Measurements from ENCODE around the gene SORCS1.

DNA sequence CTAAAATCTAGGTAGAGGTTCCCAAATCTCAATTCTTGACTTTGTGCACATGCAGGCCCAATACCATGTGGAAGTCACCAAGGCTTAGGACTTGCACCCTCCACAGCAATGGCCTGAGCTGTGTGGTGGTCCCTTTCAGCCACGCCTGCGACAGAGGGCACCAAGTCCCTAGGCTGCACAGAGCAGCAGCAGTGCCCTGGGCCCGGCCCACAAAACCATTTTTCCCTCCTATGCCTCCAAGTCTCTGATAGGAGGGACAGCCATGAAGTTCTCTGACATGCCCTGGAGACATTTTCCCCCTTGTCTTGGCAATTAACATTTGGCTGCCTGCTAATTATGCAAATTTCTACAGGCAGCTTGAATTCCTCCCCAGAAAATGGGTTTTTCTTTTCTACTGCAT, 375.5 kb downstream of the SORCS1 start:
- no peak for TF ChIP-seq CTCF (IDR thresholded peaks at IDR 0.05)
- no peak for TF ChIP-seq POLR2A (IDR thresholded peaks at IDR 0.05)

Data from tibial nerve (tissue), 3 donors.